MG63 (cell line): ENCODE data around the gene SLC17A7. TPM values are rescaled to one million over a fixed set of nuclear protein-coding genes. Genes with fewer than 3 reads are reported as not detected.

Source experiments
- DNase-seq: peaks from one replicate; pipeline ENCODE4 v3.0.0-alpha.2; 2020
- H3K27me3 ChIP-seq: fragments of 250-450 bp; sonication (Bioruptor Pico); 2 replicates; pipeline ENCODE4 v1.5.1; 2020; ENCODE audit warnings: mild to moderate bottlenecking, moderate library complexity
- H3K36me3 ChIP-seq: fragments of 250-450 bp; sonication (Bioruptor Pico); 2 replicates; pipeline ENCODE4 v1.5.1; 2020; ENCODE audit warnings: mild to moderate bottlenecking, moderate library complexity
- H3K4me3 ChIP-seq: fragments of 250-450 bp; sonication (Bioruptor Pico); 2 replicates; pipeline ENCODE4 v1.5.1; 2020; ENCODE audit warnings: mild to moderate bottlenecking, moderate library complexity
- H3K9me3 ChIP-seq: fragments of 250-450 bp; sonication (Bioruptor Pico); 2 replicates; pipeline ENCODE4 v1.5.1; 2020; ENCODE audit warnings: mild to moderate bottlenecking, moderate library complexity
- total RNA-seq: library from RNA; depleted of rRNA; stranded (reverse); fragments of >200 nt; shearing (Covaris generic); gene quantifications from 2 replicates; pipeline ENCODE4 v1.2.3, GENCODE V29; 2014; ENCODE audit warnings: low replicate concordance; rRNA removed

The SLC17A7 gene
- total RNA-seq: not detected in 2 replicates

GRCh38 chr19:49441210-49441959, at the start of gene SLC17A7:
Gene SLC17A7 (minus strand): TSS chr19:49441527. CDS start chr19:49441379, 148 bp downstream.
- Histone ChIP-seq H3K4me3 (peak within 1 kb of the TSS; percentile 65), H3K27me3 (peaks cover 58% of the 10 kb centered on the region)

GRCh38 chr19:49490287-49491029, 49.1 kb upstream of the SLC17A7 start:
- H3K36me3 ChIP-seq: peaks cover 59% of the 10 kb centered on the region
- H3K27me3 ChIP-seq: peaks cover 9% of the 10 kb centered on the region; the same call in 1 of the 2 replicates
- H3K9me3 ChIP-seq: peaks cover 9% of the 10 kb centered on the region
- DNase-seq: no peak
- H3K4me3 ChIP-seq: peak overlapping the region; percentile 99

More at GRCh38 chr19:49441210-49441959, at the start of gene SLC17A7:
- DNase-seq: no peak
- no peaks in the 10 kb centered on the region for H3K9me3 ChIP-seq
- no peaks in the 10 kb centered on the region; the same call in 1 of the 2 replicates for H3K36me3 ChIP-seq

GRCh38 chr19:49489601-49490167, 48.4 kb upstream of the SLC17A7 start:
- DNase-seq: peak; percentile 68
- Histone ChIP-seq H3K27me3 (peaks cover 9% of the 10 kb centered on the region; the same call in 1 of the 2 replicates), H3K9me3 (peaks cover 9% of the 10 kb centered on the region), H3K4me3 (peak overlapping the region; percentile 99), H3K36me3 (peaks cover 59% of the 10 kb centered on the region)

- Histone ChIP-seq H3K4me3 (peak overlapping the region; percentile 99), H3K27me3 (peaks cover 9% of the 10 kb centered on the region; the same call in 1 of the 2 replicates), H3K9me3 (peaks cover 9% of the 10 kb centered on the region), H3K36me3 (peaks cover 59% of the 10 kb centered on the region)
- DNase-seq: no peak
Observed at GRCh38 chr19:49488863-49489537, 47.7 kb upstream of the SLC17A7 start.

GRCh38 chr19:49488046-49488862, 46.9 kb upstream of the SLC17A7 start:
- no peak for DNase-seq
- H3K36me3 ChIP-seq: peaks cover 58% of the 10 kb centered on the region
- peaks cover 9% of the 10 kb centered on the region; the same call in 1 of the 2 replicates for H3K27me3 ChIP-seq
- peak overlapping the region; percentile 99 for H3K4me3 ChIP-seq
- peaks cover 9% of the 10 kb centered on the region for H3K9me3 ChIP-seq

- Histone ChIP-seq H3K9me3 (peaks cover 9% of the 10 kb centered on the region), H3K4me3 (peak within 1 kb of the TSS; percentile 99), H3K36me3 (peaks cover 50% of the 10 kb centered on the region), H3K27me3 (peaks cover 4% of the 10 kb centered on the region; the same call in 1 of the 2 replicates)
- DNase-seq: peak; percentile 99
Observed at GRCh38 chr19:49487277-49488045, 46.1 kb upstream of the SLC17A7 start, which contains the start of gene RPL13A. Gene RPL13A (plus strand): TSS chr19:49487608. CDS start chr19:49487630, 22 bp downstream.

GRCh38 chr19:49486710-49487276, 45.5 kb upstream of the SLC17A7 start:
- peaks cover 9% of the 10 kb centered on the region; the same call in 1 of the 2 replicates for H3K9me3 ChIP-seq
- H3K27me3 ChIP-seq: peaks cover 4% of the 10 kb centered on the region; the same call in 1 of the 2 replicates
- DNase-seq: no peak
- H3K36me3 ChIP-seq: peaks cover 44% of the 10 kb centered on the region
- H3K4me3 ChIP-seq: peak overlapping the region; percentile 30

- Histone ChIP-seq H3K36me3 (peaks cover 38% of the 10 kb centered on the region), H3K9me3 (peaks cover 9% of the 10 kb centered on the region; the same call in 1 of the 2 replicates), H3K27me3 (peaks cover 4% of the 10 kb centered on the region; the same call in 1 of the 2 replicates), H3K4me3 (no peak overlapping the region)
- DNase-seq: no peak
Observed at GRCh38 chr19:49486232-49486631, 44.9 kb upstream of the SLC17A7 start.

- H3K9me3 ChIP-seq: no peaks in the 10 kb centered on the region
- H3K4me3 ChIP-seq: no peak overlapping the region
- no peaks in the 10 kb centered on the region; the same call in 1 of the 2 replicates for H3K36me3 ChIP-seq
- no peak for DNase-seq
- H3K27me3 ChIP-seq: no peaks in the 10 kb centered on the region
Observed at GRCh38 chr19:49481020-49481683, 39.8 kb upstream of the SLC17A7 start.

GRCh38 chr19:49479975-49480628, 38.8 kb upstream of the SLC17A7 start:
- no peak for DNase-seq
- Histone ChIP-seq H3K27me3 (no peaks in the 10 kb centered on the region), H3K36me3 (no peaks in the 10 kb centered on the region; the same call in 1 of the 2 replicates), H3K4me3 (no peak overlapping the region), H3K9me3 (no peaks in the 10 kb centered on the region)

GRCh38 chr19:49475995-49476880, 34.9 kb upstream of the SLC17A7 start:
- no peaks in the 10 kb centered on the region for H3K27me3 ChIP-seq
- H3K4me3 ChIP-seq: no peak overlapping the region
- no peak for DNase-seq
- H3K9me3 ChIP-seq: no peaks in the 10 kb centered on the region
- H3K36me3 ChIP-seq: no peaks in the 10 kb centered on the region

- H3K27me3 ChIP-seq: no peaks in the 10 kb centered on the region
- 0 out of 2 replicates have a peak, but pooled peaks cover 3% of the 10 kb centered on the region for H3K36me3 ChIP-seq
- H3K4me3 ChIP-seq: no peak overlapping the region
- DNase-seq: no peak
- H3K9me3 ChIP-seq: no peaks in the 10 kb centered on the region
Observed at GRCh38 chr19:49475191-49475917, 34.0 kb upstream of the SLC17A7 start.
